NCI-H1105 treated with DMSO at 0.1 percent for 48 hours (cell line): ENCODE data around the gene N4BP3.
"Not testable (repeated sequence)": the region's sequence is repeated elsewhere in the genome, so short reads cannot be mapped to it uniquely, and the experiment has no call there.

Experiments used
- DNase-seq: peaks from one replicate; lab custom pipeline; 2025; lab: John Stamatoyannopoulos, UW

The N4BP3 gene

GRCh38 chr5:178122346-178122745 is 9.0 kb downstream of the N4BP3 start:
- no peak for DNase-seq

GRCh38 chr5:178123094-178123965 is 10.0 kb downstream of the N4BP3 start:
- DNase-seq, result no peak

GRCh38 chr5:178123966-178124925 is 10.9 kb downstream of the N4BP3 start:
- DNase-seq, result no peak

- no peak for DNase-seq
Measured at GRCh38 chr5:178125253-178125906, 12.0 kb downstream of the N4BP3 start.

- no peak for DNase-seq
Measured at GRCh38 chr5:178126556-178126955, 13.2 kb downstream of the N4BP3 start.

GRCh38 chr5:178127300-178128009 is 14.1 kb downstream of the N4BP3 start:
- not testable (repeated sequence) for DNase-seq

GRCh38 chr5:178129296-178129695 is 16.0 kb downstream of the N4BP3 start:
- DNase-seq, result no peak

GRCh38 chr5:178130234-178130575 is 16.9 kb downstream of the N4BP3 start:
- DNase-seq, result not testable (repeated sequence)

GRCh38 chr5:178130576-178131445 is 17.5 kb downstream of the N4BP3 start, which contains the start of gene RMND5B:
Gene RMND5B, plus strand, starts transcription at chr5:178131014. Its CDS starts 7,106 bp downstream, at chr5:178138120.
- DNase-seq, result peak; percentile 56

GRCh38 chr5:178131446-178131996 is 18.2 kb downstream of the N4BP3 start:
- no peak for DNase-seq

- no peak for DNase-seq
Measured at GRCh38 chr5:178136990-178137389, 23.7 kb downstream of the N4BP3 start.

GRCh38 chr5:178137991-178138390 is 24.7 kb downstream of the N4BP3 start:
- no peak for DNase-seq

- DNase-seq, result no peak
Measured at GRCh38 chr5:178141550-178141949, 28.2 kb downstream of the N4BP3 start.

- DNase-seq, result no peak
Measured at GRCh38 chr5:178142642-178143041, 29.3 kb downstream of the N4BP3 start.

GRCh38 chr5:178143246-178143645 is 29.9 kb downstream of the N4BP3 start:
- no peak for DNase-seq

- no peak for DNase-seq
Measured at GRCh38 chr5:178143901-178144300, 30.6 kb downstream of the N4BP3 start.

GRCh38 chr5:178145965-178146820 is 32.9 kb downstream of the N4BP3 start:
- peak; percentile 46 for DNase-seq

- DNase-seq, result no peak
Measured at GRCh38 chr5:178147406-178147805, 34.1 kb downstream of the N4BP3 start.
